HL-60 (cell line): ENCODE measurements around the gene ZDHHC20.
"Not testable (repeated sequence)": the region's sequence is repeated elsewhere in the genome, so short reads cannot be mapped to it uniquely, and the experiment has no call there.

Experiments used
- DNase-seq, 2 experiments: peaks; one replicate each; pipeline ENCODE4 v3.0.0-alpha.2; 2010 to 2020; ENCODE audit warnings: low read depth in 1 of 2, low spot score in 1 of 2
- H3K27ac ChIP-seq: fragments of 250-450 bp; sonication (Bioruptor Pico); replicated peaks from 2 replicates; pipeline ENCODE4 v1.5.1; 2020; ENCODE audit warnings: mild to moderate bottlenecking, moderate library complexity
- H3K27me3 ChIP-seq: fragments of 250-450 bp; sonication (Bioruptor Pico); 2 replicates; pipeline ENCODE4 v1.5.1; 2021; ENCODE audit warnings: mild to moderate bottlenecking, moderate library complexity; ENCODE audit not compliant: insufficient read depth, poor library complexity, severe bottlenecking
- H3K4me3 ChIP-seq: replicated peaks from 2 replicates; pipeline ENCODE4 v1.5.1; 2011; ENCODE audit warnings: mild to moderate bottlenecking, control low read depth, low read length; ENCODE audit not compliant: insufficient read depth
- GABPA ChIP-seq: IDR thresholded peaks from 2 replicates; pipeline ENCODE4 v1.6.1; 2012; ENCODE audit warnings: low read depth
- POLR2AphosphoS5 ChIP-seq: IDR thresholded peaks from 2 replicates; pipeline ENCODE4 v1.6.1; 2012; ENCODE audit warnings: low read depth
- REST ChIP-seq: IDR thresholded peaks from 2 replicates; pipeline ENCODE4 v1.6.1; 2012; ENCODE audit warnings: low read depth; ENCODE audit not compliant: insufficient replicate concordance
- SPI1 ChIP-seq: IDR thresholded peaks from 2 replicates; pipeline ENCODE4 v1.6.1; 2012; ENCODE audit warnings: low read depth, mild to moderate bottlenecking, borderline replicate concordance
- TF ChIP-seq, protein P1 (sequence below): IDR thresholded peaks from one replicate; pipeline ENCODE4 v1.5.1; 2011; ENCODE audit warnings: low read length, control low read depth, inconsistent platforms; ENCODE audit not compliant: insufficient read depth

The ZDHHC20 gene

DNA sequence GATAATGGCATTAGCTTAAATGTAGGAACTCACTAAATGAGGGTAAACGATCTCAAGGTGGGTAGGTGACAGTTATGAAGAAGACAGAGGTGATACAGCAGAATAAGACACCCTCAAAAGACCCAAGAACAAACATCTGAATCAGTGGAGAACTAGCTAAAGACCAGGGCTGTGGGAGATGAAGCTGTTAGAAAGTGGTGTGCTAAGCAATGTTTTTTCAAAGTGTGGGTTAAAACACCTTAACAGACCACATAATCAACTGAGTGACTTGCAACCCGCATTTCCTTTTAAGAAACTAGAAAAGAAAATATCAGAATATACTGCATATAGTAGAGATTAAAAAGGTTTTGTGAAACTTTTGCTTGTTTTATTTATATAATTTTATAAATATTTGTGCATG is 70.0 kb downstream of the ZDHHC20 start:
- Histone ChIP-seq H3K4me3 (no peak overlapping the region), H3K27me3 (no peaks in the 10 kb centered on the region), H3K27ac (no peak overlapping the region)
- no peak for DNase-seq
- TF ChIP-seq REST (no peak), SPI1 (no peak), GABPA (no peak), POLR2AphosphoS5 (no peak)
- TF ChIP-seq, protein P1, sequence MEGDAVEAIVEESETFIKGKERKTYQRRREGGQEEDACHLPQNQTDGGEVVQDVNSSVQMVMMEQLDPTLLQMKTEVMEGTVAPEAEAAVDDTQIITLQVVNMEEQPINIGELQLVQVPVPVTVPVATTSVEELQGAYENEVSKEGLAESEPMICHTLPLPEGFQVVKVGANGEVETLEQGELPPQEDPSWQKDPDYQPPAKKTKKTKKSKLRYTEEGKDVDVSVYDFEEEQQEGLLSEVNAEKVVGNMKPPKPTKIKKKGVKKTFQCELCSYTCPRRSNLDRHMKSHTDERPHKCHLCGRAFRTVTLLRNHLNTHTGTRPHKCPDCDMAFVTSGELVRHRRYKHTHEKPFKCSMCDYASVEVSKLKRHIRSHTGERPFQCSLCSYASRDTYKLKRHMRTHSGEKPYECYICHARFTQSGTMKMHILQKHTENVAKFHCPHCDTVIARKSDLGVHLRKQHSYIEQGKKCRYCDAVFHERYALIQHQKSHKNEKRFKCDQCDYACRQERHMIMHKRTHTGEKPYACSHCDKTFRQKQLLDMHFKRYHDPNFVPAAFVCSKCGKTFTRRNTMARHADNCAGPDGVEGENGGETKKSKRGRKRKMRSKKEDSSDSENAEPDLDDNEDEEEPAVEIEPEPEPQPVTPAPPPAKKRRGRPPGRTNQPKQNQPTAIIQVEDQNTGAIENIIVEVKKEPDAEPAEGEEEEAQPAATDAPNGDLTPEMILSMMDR = no peak

DNA sequence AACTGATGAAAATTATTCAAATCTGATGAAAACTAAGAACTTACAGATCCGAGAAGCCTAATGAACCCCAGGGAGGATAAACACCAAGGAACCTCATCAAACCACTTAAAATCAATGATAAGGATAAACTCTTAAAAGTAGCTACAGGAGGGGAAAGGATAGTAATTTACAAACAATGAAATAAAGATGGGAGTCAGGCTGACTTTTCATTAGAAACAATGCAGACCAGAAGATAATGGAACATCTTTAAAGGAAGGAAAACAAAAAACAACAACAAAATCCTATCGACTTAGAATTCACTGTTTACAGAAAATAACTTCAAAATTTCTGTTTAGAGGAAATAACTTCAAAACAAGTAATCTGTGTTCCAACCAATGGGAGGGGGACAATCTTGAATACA is 73.4 kb downstream of the ZDHHC20 start:
- no peak for TF ChIP-seq REST
- no peak for TF ChIP-seq SPI1
- TF ChIP-seq, protein P1 = no peak
- TF ChIP-seq GABPA = no peak
- TF ChIP-seq POLR2AphosphoS5 = no peak
- Histone ChIP-seq H3K27ac (no peak overlapping the region), H3K4me3 (no peak overlapping the region), H3K27me3 (no peaks in the 10 kb centered on the region)
- DNase-seq = no peak

DNA sequence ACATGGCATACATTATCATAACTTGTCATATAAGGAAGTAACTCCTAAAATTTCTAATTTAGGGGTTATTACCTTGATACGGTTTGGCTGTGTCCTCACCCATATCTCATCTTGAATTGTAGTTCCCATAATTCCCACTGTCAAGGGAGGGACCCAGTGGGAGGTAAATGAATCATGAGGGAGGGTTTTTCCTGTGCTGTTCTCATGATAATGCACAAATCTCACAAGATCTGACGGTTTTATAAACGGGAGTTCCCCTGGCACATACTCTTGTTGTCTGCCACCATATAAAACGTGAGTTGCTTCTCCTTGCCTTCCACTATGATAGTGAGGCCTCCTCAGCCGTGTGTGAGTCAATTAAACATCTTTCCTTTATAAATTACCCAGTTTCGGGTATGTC is 76.0 kb downstream of the ZDHHC20 start:
- Histone ChIP-seq H3K27ac (no peak overlapping the region), H3K4me3 (no peak overlapping the region), H3K27me3 (no peaks in the 10 kb centered on the region)
- no peak for DNase-seq
- TF ChIP-seq SPI1 (no peak), GABPA (no peak), POLR2AphosphoS5 (no peak), REST (no peak)
- TF ChIP-seq, protein P1 = no peak

DNA sequence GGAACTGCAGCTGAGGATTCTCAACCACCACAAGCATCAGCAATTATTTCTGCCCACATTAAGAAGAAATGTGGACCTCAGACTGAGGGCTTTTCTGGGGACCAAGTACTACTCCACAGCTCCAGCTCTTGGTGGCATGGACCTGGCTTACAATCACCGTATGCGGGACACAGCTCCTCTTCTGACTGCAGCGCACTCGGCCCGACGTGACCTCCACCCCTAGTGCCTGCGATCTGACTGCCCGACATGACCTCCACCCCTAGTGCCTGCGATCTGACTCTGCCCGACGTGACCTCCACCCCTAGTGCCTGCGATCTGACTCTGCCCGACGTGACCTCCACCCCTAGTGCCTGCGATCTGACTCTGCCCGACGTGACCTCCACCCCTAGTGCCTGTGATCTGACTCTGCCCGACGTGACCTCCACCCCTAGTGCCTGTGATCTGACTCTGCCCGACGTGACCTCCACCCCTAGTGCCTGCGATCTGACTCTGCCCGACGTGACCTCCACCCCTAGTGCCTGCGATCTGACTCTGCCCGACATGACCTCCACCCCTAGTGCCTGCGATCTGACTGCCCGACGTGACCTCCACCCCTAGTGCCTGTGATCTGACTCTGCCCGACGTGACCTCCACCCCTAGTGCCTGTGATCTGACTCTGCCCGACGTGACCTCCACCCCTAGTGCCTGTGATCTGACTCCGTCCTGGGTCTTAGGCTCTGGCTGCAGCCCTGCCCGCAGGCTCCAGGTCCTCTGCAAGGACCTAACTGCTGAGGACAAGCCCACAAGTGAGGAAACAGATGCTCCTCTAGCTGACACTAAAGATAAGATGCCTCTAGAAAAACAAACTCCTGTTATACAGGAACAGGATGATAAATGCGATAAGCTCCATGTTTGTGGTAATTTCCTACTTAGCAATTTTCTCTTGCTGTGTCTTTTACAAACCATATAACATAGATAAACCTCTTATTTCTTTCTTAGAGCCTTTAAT is 81.8 kb downstream of the ZDHHC20 start:
- DNase-seq = not testable (repeated sequence)

More for the DNA sequence above, 81.8 kb downstream of the ZDHHC20 start:
- H3K27ac ChIP-seq, H3K27me3 ChIP-seq, H3K4me3 ChIP-seq: not testable (repeated sequence)
